DOHH2 (cell line): Measurements from ENCODE around the gene FRK.

Experiments
- CTCF ChIP-seq: fragments of 200-600 bp; sonication (generic); IDR thresholded peaks from one replicate; pipeline ENCODE4 v1.5.1; 2014; ENCODE audit warnings: antibody characterized with exemption, mild to moderate bottlenecking, low read depth, low read length; ENCODE audit not compliant: poor library complexity, severe bottlenecking
- EZH2phosphoT487 ChIP-seq: fragments of 200-600 bp; sonication (generic); IDR thresholded peaks from 2 replicates; pipeline ENCODE4 v1.6.1; 2017; ENCODE audit warnings: borderline replicate concordance, mild to moderate bottlenecking, antibody characterized with exemption, low read length, moderate library complexity, mixed read lengths

- TF ChIP-seq CTCF = no peak
- no peak for TF ChIP-seq EZH2phosphoT487
These were observed 25.1 kb downstream of the FRK start for GRCh38 chr6:116035616-116036015.
